HCT116 (cell line): ENCODE data around the gene FBXO7. TPM values are rescaled to one million over a fixed set of nuclear protein-coding genes. Genes with fewer than 3 reads are reported as not detected.

Experiments
- ATAC-seq: fragments of 200-7000 bp; cut with Tn5 transposase; 2 replicates; pipeline ENCODE4 v1.9.1; 2020; ENCODE audit warnings: mild to moderate bottlenecking, moderate library complexity
- BruUV-seq: library from RNA; stranded (reverse); fragments of 400-500 nt; replicated peaks from 2 replicates; lab custom pipeline; 2021; lab: Mats Ljungman, UMichigan
- CTCF ChIA-PET: fragments of 300-600 bp; sonication (Branson Sonifier 250); formaldehyde crosslinking; loops from one replicate; lab custom pipeline; 2021; ENCODE audit warnings: antibody characterized with exemption; lab: Charles Lee
- POLR2A ChIA-PET: fragments of 300-600, 350-600 bp; sonication (Branson Sonifier 250); formaldehyde crosslinking; loops from one replicate; lab custom pipeline; 2021; ENCODE audit warnings: antibody characterized with exemption; lab: Charles Lee
- RAD21 ChIA-PET, 2 experiments: fragments of 300-600 bp; sonication (Branson Sonifier 250); formaldehyde crosslinking; loops; one replicate each; lab custom pipeline; 2023; ENCODE audit warnings: low total read pairs in 2 of 2; ENCODE audit not compliant: uncharacterized antibody in 2 of 2, unreplicated experiment in 2 of 2, low non-redundant PET in 1 of 2; lab: Charles Lee
- DNase-seq: peaks from one replicate; pipeline ENCODE4 v3.0.0-alpha.2; 2010; ENCODE audit warnings: low read depth, low spot score
- H2AFZ ChIP-seq: fragments of 200-600 bp; shearing (Covaris generic), sonication (generic); 2 replicates; pipeline ENCODE4 v1.6.1; 2017; ENCODE audit warnings: low read depth, mixed run types, mixed read lengths, antibody characterized with exemption, low read length; ENCODE audit not compliant: poor library complexity, severe bottlenecking
- H3K27ac ChIP-seq: 2 replicates; pipeline ENCODE4 v1.5.1; 2012; ENCODE audit warnings: low read depth, low read length
- H3K27me3 ChIP-seq: fragments of 200-600 bp; sonication (generic); 2 replicates; pipeline ENCODE4 v1.6.1; 2016; ENCODE audit warnings: mixed run types, low read length, mixed read lengths; ENCODE audit not compliant: insufficient read depth
- H3K36me3 ChIP-seq, 2 experiments: fragments of 200-500 bp in 1 of 2; fragments of 200-600 bp in 1 of 2; sonication (Bioruptor generic) in 1 of 2; sonication (generic) in 1 of 2; 2 replicates each; pipeline versions ENCODE4 v1.5.1 to v1.6.1; 2014 to 2016; ENCODE audit warnings: low read length in 2 of 2, inconsistent platforms in 1 of 2, mixed read lengths in 1 of 2, mixed run types in 1 of 2; ENCODE audit not compliant: insufficient read depth in 2 of 2, control insufficient read depth in 1 of 2
- H3K4me1 ChIP-seq, 2 experiments: fragments of 200-600 bp in 1 of 2; sonication (generic) in 1 of 2; 2 replicates each; pipeline versions ENCODE4 v1.5.1 to v1.6.1; 2012 to 2017; ENCODE audit warnings: low read length in 2 of 2, inconsistent platforms in 1 of 2, mild to moderate bottlenecking in 1 of 2, mixed read lengths in 1 of 2, mixed run types in 1 of 2, moderate library complexity in 1 of 2; ENCODE audit not compliant: insufficient read depth in 2 of 2, control insufficient read depth in 1 of 2
- H3K4me2 ChIP-seq: fragments of 200-600 bp; sonication (generic); 2 replicates; pipeline ENCODE4 v1.6.1; 2017; ENCODE audit warnings: mixed run types, low read length, mixed read lengths
- H3K4me3 ChIP-seq, 2 experiments: fragments of 200-600 bp in 1 of 2; sonication (generic) in 1 of 2; replicated peaks in 1 of 2; 2 replicates each; pipeline ENCODE4 v1.5.1; 2011 to 2016; ENCODE audit warnings: low read length in 2 of 2, control low read depth in 1 of 2, low read depth in 1 of 2, mild to moderate bottlenecking in 1 of 2, mixed read lengths in 1 of 2, mixed run types in 1 of 2
- H3K79me2 ChIP-seq: fragments of 200-600 bp; sonication (generic); 2 replicates; pipeline ENCODE4 v1.6.1; 2017; ENCODE audit warnings: mild to moderate bottlenecking, mixed run types, low read length, moderate library complexity, mixed read lengths; ENCODE audit not compliant: insufficient read depth
- H3K9ac ChIP-seq: fragments of 200-600 bp; sonication (generic); 2 replicates; pipeline ENCODE4 v1.6.1; 2016; ENCODE audit warnings: low read length, mixed read lengths
- H3K9me2 ChIP-seq: fragments of 200-600 bp; sonication (generic), shearing (Covaris generic); 2 replicates; pipeline ENCODE4 v1.6.1; 2017; ENCODE audit warnings: mixed run types, mild to moderate bottlenecking, moderate library complexity; ENCODE audit not compliant: insufficient read depth
- H3K9me3 ChIP-seq, 2 experiments: fragments of 200-500 bp in 1 of 2; fragments of 200-600 bp in 1 of 2; sonication (Bioruptor generic) in 1 of 2; sonication (generic) in 1 of 2; 2 replicates each; pipeline ENCODE4 v1.6.1; 2014 to 2017; ENCODE audit warnings: low read length in 2 of 2, mixed read lengths in 2 of 2, inconsistent platforms in 1 of 2, low read depth in 1 of 2, mild to moderate bottlenecking in 1 of 2, mixed run types in 1 of 2, moderate library complexity in 1 of 2; ENCODE audit not compliant: control insufficient read depth in 1 of 2, insufficient read depth in 1 of 2
- H4K20me1 ChIP-seq: fragments of 200-600 bp; sonication (generic), shearing (Covaris generic); 2 replicates; pipeline ENCODE4 v1.6.1; 2017; ENCODE audit warnings: mixed run types, mild to moderate bottlenecking, moderate library complexity; ENCODE audit not compliant: insufficient read depth
- CBX3 ChIP-seq: IDR thresholded peaks from 2 replicates; pipeline ENCODE4 v1.6.1; 2012; ENCODE audit warnings: low read depth
- EGR1 ChIP-seq: IDR thresholded peaks from 2 replicates; pipeline ENCODE4 v1.6.1; 2012; ENCODE audit warnings: low read depth
- EZH2 ChIP-seq: fragments of 200-600 bp; sonication (generic); IDR thresholded peaks from 2 replicates; pipeline ENCODE4 v1.6.1; 2017; ENCODE audit warnings: antibody characterized with exemption, mixed run types
- JUND ChIP-seq: IDR thresholded peaks from 2 replicates; pipeline ENCODE4 v1.6.1; 2012
- RAD21 ChIP-seq: IDR thresholded peaks from 2 replicates; pipeline ENCODE4 v1.6.1; 2012; ENCODE audit warnings: low read depth, mild to moderate bottlenecking
- SP1 ChIP-seq: IDR thresholded peaks from 2 replicates; pipeline ENCODE4 v1.6.1; 2012; ENCODE audit warnings: low read depth
- TCF7L2 ChIP-seq: IDR thresholded peaks from 2 replicates; pipeline ENCODE4 v1.7.0; 2011; ENCODE audit warnings: borderline replicate concordance, inconsistent platforms; ENCODE audit not compliant: insufficient read depth, insufficient read length; ENCODE audit errors: extremely low read depth
- ZBTB33 ChIP-seq: IDR thresholded peaks from 2 replicates; pipeline ENCODE4 v1.6.1; 2011; ENCODE audit warnings: mild to moderate bottlenecking, low read length, moderate library complexity; ENCODE audit not compliant: insufficient replicate concordance; ENCODE audit errors: extremely low read depth
- ZFX ChIP-seq: fragments of 450-650 bp; IDR thresholded peaks from 2 replicates; pipeline ENCODE4 v1.6.1; 2017
- ZNF274 ChIP-seq: fragments of 200-500 bp; sonication (Bioruptor generic); IDR thresholded peaks from 2 replicates; pipeline ENCODE4 v1.6.1; 2014; ENCODE audit warnings: mild to moderate bottlenecking, low read depth, low read length, inconsistent platforms
- intact Hi-C: fragments of 100-400 bp; cut with micrococcal nuclease; formaldehyde crosslinking; loops from 2 replicates; pipeline ENCODE4 v1.10.0; 2022
- total RNA-seq: library from RNA; stranded (reverse); gene quantifications from one replicate; pipeline ENCODE4 v1.2.1, GENCODE V29; 2021; ENCODE audit not compliant: unreplicated experiment
- TF ChIP-seq, protein P1 (sequence below): IDR thresholded peaks from 2 replicates; pipeline ENCODE4 v1.6.1; 2012
- TF ChIP-seq, protein P2 (sequence below): IDR thresholded peaks from 2 replicates; pipeline ENCODE4 v1.6.1; 2012
- TF ChIP-seq, protein P3 (sequence below): IDR thresholded peaks from 2 replicates; pipeline ENCODE4 v1.6.1; 2012; ENCODE audit warnings: low read depth

FBXO7 gene
- total RNA-seq, 1 experiment from 2014 or later: 69.2 TPM

GRCh38 chr22:32542066-32542676, 67.6 kb downstream of the FBXO7 start:
- no peak for ATAC-seq
- no peaks in the 10 kb centered on the region for H3K79me2 ChIP-seq
- no peak overlapping the region for H2AFZ ChIP-seq
- H3K27me3 ChIP-seq: peaks cover 37% of the 10 kb centered on the region
- DNase-seq: no peak
- BruUV-seq: no TSS peak
- H3K9ac ChIP-seq: no peak overlapping the region
- no peaks in the 10 kb centered on the region for H3K9me3 ChIP-seq
- H3K4me1 ChIP-seq: no peaks in the 10 kb centered on the region
- no peak overlapping the region for H3K4me3 ChIP-seq
- no peak overlapping the region for H3K4me2 ChIP-seq
- no peak for TF ChIP-seq TCF7L2
- TF ChIP-seq, protein P1, sequence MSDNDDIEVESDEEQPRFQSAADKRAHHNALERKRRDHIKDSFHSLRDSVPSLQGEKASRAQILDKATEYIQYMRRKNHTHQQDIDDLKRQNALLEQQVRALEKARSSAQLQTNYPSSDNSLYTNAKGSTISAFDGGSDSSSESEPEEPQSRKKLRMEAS: no peak
- TF ChIP-seq, protein P2, sequence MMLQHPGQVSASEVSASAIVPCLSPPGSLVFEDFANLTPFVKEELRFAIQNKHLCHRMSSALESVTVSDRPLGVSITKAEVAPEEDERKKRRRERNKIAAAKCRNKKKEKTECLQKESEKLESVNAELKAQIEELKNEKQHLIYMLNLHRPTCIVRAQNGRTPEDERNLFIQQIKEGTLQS: no peak
- TF ChIP-seq ZFX: no peak
- no peak for TF ChIP-seq ZBTB33
- TF ChIP-seq EZH2: no peak
- no peak for TF ChIP-seq EGR1
- TF ChIP-seq RAD21: no peak
- no peak for TF ChIP-seq SP1
- TF ChIP-seq CBX3: no peak
- TF ChIP-seq ZNF274: no peak
- TF ChIP-seq, protein P3, sequence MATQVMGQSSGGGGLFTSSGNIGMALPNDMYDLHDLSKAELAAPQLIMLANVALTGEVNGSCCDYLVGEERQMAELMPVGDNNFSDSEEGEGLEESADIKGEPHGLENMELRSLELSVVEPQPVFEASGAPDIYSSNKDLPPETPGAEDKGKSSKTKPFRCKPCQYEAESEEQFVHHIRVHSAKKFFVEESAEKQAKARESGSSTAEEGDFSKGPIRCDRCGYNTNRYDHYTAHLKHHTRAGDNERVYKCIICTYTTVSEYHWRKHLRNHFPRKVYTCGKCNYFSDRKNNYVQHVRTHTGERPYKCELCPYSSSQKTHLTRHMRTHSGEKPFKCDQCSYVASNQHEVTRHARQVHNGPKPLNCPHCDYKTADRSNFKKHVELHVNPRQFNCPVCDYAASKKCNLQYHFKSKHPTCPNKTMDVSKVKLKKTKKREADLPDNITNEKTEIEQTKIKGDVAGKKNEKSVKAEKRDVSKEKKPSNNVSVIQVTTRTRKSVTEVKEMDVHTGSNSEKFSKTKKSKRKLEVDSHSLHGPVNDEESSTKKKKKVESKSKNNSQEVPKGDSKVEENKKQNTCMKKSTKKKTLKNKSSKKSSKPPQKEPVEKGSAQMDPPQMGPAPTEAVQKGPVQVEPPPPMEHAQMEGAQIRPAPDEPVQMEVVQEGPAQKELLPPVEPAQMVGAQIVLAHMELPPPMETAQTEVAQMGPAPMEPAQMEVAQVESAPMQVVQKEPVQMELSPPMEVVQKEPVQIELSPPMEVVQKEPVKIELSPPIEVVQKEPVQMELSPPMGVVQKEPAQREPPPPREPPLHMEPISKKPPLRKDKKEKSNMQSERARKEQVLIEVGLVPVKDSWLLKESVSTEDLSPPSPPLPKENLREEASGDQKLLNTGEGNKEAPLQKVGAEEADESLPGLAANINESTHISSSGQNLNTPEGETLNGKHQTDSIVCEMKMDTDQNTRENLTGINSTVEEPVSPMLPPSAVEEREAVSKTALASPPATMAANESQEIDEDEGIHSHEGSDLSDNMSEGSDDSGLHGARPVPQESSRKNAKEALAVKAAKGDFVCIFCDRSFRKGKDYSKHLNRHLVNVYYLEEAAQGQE: no peak
- TF ChIP-seq JUND: no peak
- TF ChIP-seq, all 23 proteins: peak for 0
- ChIA-PET CTCF (interaction anchor here (1.4 kb wide), 1 partner anchor 255 kb away, joined by 3 read pairs; no protein-coding TSS in a partner anchor), POLR2A (no interaction called here), RAD21 (no interaction called here)
- no peak overlapping the region for H3K27ac ChIP-seq
- H4K20me1 ChIP-seq: no peaks in the 10 kb centered on the region
- intact Hi-C loops: no loop called here
- H3K9me2 ChIP-seq: no peaks in the 10 kb centered on the region
- H3K36me3 ChIP-seq: no peaks in the 10 kb centered on the region
